ENCODE data around the gene CACNB4.
"Not testable (repeated sequence)": the region's sequence is repeated elsewhere in the genome, so short reads cannot be mapped to it uniquely, and the experiment has no call there.

CACNB4 gene

DNA sequence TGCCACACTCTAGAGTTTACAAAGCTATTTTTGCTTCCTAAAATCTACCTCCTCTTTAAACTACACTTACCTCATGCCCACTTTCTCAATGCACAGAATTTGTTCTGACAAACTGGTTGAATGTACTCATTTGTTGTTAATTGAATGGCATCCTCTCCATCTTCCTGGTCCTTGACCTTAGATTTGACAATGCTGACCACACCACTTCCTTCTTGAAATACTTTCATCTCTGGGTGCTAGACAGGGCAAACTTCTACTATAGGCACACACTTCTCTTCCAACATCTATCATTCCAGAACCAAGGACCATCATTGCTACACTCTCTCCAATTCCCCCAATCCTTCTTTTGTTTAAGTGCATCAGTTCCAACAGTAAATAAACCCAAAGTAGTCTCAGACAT, 292.9 kb downstream of the CACNB4 start:
- no peak overlapping the region for H3K27ac ChIP-seq
- DNase-seq (ENCODE audit: low read depth, low spot score), result no peak

DNA sequence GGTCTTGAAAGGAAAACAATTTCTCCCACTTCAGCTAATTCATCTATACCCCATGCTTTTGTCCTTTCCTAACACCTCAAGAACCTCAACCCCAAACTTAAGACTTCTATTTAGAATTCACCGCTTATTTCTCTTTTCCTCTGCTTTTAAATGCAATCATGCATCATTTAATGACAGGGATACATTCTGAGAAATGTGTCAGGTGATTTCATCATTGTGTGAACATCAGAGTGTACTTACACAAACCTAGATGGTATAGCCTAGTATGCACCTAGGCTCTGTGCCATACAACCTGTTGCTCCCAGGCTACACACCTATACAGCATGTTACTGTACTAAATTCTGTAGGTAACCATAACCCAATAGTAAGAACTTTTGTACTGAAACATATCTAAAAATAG, 293.5 kb downstream of the CACNB4 start:
- no peak overlapping the region for H3K27ac ChIP-seq
- no peak for DNase-seq (ENCODE audit: low read depth, low spot score)

DNA sequence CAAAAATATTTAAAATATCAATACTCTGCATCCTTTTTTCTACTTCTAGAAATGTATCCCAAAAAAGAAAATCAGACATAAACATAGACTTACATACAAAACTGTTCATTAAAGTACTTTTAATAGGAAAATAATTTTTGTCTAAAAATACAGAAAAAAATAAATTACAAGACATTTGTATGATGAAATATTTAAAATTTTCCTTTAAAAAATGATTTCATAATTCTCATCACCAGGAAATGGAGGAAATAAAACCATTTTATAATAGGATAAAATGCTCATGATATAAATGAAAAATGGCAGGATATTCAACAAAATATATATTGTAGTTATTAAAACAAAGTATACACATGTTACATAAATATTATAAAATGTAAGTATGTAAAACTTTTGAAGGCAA, 295.0 kb downstream of the CACNB4 start:
- no peak for DNase-seq (ENCODE audit: low read depth, low spot score)
- H3K27ac ChIP-seq, result no peak overlapping the region

DNA sequence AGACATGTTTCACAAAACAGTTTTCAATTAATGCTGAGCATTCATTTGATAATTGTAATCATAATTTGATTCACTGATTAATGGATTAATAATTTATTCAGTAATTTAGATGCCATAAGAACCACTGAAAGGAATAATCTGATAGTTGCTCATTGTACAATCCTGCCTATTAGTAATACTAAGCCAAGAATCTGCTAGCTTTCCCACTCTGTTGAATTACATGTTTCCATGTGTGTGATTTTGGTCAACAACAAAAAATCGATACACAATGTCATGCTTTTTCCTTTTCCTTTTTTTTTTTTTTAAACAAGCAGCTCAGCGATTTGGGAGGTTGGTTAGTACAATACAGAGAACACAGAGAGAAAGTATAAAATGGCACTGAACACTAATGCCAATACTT, 296.5 kb downstream of the CACNB4 start:
- no peak overlapping the region for H3K27ac ChIP-seq
- no peak for DNase-seq (ENCODE audit: low read depth, low spot score)

DNA sequence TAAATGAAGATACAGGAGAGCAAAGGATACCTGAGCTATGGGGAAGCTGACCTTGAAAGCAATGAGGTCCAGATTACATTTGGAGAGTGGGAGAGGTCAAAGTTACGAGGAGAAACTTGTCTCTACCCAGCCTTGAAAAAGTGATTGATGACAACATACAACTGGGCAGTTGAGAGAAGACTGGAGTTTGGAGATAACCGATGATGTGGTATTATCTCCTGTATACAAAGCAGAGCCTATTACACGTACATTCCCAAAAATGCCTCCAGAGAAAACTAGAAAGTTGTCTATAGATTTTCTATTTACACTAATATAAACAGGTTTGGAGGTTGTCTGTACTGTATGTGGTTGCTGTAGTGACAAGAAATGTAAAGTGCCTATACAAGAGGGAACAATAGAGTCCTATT, 299.0 kb downstream of the CACNB4 start:
- no peak overlapping the region for H3K27ac ChIP-seq
- no peak for DNase-seq (ENCODE audit: low read depth, low spot score)

DNA sequence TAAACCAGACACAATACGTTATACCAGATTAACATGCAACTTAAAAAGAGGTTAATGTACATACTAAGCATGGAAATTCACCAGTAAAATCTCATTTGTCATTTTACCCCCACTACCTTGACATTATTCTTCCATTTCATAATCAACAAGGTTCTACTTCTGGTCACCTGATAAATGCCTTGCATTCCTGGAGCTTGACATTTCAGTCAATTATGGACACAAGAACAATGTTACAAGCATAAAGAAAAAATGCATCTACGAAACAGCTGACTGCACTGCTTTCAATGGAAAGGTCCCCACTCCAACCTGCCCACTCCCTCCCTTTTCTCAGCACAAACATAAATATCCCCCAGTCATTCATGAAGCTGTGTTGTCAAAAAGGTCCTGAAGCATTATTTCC, 302.1 kb downstream of the CACNB4 start:
- no peak overlapping the region for H3K27ac ChIP-seq
- DNase-seq (ENCODE audit: low read depth, low spot score), result no peak

DNA sequence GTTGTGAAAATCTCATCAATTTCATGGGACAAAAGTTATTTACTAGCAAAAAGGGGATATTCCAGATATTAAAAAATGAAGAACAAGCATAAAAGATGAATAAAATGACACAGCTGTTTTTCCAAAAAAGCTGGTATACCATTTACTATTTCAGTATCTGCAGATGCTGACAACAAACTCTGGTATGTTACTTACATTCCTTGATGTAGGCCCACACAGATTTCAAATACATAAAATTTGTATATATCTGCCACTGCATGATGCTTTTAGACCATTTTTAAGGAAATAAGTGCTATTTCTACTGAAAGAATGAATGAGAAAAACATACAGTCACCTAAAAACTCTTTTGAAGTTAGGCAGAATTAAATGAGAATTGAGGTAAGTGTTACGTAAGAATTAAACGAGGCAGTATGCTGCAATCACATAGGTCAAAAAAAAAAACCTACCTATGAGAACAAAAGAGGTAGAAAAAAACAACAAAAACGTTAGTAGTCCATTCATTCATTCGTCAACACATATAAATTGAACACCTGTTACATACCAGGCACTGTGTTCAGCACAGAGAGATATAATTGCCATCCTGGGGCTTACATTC, 303.1 kb downstream of the CACNB4 start:
- no peak for DNase-seq (ENCODE audit: low read depth, low spot score)
- no peak overlapping the region for H3K27ac ChIP-seq

DNA sequence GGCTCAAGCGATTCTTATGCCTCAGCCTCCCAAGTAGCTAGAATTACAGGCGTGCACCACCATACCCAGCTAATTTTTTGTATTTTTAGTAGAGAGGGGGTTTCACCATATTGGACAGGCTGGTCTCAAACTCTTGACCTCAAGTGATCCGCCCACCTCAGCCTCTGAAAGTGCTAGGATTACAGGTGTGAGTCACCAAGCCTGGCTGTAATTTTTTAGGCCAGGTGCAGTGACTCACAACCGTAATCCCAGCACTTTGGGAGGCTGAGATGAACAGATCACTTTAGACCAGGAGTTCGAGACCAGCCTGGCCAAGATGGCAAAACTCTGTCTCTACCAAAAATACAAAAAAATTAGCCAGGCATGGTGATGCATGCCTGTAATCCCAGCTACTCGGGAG, 304.4 kb downstream of the CACNB4 start:
- DNase-seq (ENCODE audit: low read depth, low spot score); H3K27ac ChIP-seq: not testable (repeated sequence)

DNA sequence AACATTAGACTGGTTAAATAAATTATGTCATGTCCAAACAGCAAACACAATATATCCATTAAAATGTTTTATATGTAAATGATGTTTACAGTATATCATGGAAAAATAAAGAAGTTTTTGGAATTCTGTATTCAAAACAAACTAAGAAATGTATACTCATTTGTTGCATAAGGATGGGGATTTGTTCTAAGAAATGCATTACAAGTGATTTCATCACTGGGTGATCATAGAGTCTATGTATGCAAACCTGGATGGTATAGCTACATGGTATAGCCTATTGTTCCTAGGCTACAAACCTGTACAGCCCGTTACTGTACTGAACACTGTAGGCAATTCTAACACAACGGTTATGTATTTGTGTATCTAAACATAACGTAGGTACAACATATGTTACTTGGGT, 305.7 kb downstream of the CACNB4 start:
- no peak for DNase-seq (ENCODE audit: low read depth, low spot score)
- no peak overlapping the region for H3K27ac ChIP-seq

DNA sequence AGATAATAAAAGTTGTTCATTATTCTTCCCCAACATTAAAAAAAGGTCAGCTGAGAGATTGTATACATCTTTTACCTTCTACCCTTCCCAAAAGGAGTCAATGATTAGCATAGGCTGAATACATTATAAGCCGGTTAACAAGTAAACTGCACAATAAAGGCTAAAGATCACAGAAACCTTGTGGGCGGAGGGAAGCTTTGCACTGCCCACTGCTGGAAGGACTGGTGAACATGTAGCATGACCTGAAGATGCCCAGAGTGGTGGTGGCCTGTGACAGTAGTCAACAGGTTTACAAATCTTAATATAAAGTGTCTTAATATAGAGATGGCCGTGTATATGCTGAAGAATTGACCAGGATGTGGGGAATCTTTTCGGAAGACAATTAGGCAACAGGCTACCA, 306.3 kb downstream of the CACNB4 start:
- H3K27ac ChIP-seq, result no peak overlapping the region
- no peak for DNase-seq (ENCODE audit: low read depth, low spot score)

DNA sequence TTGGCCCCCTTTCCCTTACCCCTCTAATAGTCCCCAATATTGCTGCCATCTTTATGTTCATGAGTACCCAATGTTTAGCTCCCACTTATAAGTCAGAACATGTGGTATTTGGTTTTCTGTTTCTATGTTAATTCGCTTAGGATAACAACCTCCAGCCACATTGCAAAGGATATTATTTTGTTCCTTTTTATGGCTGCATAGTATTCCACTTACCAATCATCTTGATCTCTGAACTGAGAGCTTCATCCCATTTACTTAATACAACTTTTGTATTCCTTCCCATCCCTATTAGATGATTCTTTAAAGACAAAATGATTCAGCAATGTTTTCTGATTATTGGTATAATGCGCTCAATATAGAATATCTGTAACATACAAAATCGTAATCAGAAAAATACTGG, 307.3 kb downstream of the CACNB4 start:
- no peak for DNase-seq (ENCODE audit: low read depth, low spot score)
- no peak overlapping the region for H3K27ac ChIP-seq

DNA sequence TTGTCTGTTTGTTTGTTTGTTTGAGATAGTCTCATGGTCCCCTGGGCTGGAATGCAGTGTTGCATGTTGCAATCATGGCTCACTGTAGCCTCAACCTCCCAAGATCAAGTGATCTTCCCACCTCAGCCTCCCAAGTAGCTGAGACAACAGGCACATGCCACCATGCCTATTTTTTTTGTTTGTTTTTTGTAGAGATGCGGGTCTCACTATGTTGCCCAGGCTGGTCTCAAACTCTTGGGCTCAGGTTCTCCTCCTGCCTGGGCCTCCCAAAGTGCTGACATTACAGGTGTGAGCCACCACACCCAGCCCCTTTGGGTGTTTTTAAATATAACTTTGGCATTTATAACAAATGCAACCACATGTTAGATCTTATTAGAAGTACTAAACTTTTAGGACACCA, 308.2 kb downstream of the CACNB4 start:
- DNase-seq (ENCODE audit: low read depth, low spot score), result no peak
- no peak overlapping the region for H3K27ac ChIP-seq

DNA sequence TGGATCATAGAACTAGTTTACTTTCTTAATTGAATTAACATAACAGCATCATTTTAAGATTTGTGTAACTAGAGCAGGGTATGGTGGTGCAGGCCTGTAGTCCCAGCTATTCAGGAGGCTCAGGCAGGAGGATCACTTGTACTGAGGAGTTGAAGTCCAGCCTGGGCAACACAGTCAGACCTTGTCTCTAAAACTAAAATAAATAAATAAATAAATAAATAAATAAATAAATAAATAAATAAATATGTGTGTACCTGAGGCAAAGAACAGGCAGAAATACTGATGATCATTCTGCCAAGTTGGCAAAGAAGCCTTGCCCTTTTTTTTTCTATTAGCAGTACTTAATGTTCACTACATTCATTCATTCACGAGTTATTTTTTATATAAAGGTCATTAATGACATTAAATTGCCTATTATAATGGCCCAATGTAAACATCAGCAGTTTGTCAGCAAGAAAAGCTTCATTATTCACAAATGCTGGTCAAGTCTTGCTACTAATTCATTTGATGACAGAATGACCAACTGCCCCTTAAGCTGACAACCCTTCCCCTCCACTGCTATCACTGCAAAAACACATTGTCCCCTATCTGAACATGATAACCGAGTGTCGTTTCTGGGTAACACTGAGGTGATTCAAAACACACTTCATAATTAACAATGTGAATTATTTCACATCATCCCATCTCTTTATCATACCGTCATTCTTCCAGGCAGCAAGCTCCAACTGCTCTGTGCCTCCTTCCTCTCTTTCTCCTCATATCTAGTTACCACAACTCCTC, 309.6 kb downstream of the CACNB4 start:
- H3K27ac ChIP-seq, result no peak overlapping the region
- no peak for DNase-seq (ENCODE audit: low read depth, low spot score)

DNA sequence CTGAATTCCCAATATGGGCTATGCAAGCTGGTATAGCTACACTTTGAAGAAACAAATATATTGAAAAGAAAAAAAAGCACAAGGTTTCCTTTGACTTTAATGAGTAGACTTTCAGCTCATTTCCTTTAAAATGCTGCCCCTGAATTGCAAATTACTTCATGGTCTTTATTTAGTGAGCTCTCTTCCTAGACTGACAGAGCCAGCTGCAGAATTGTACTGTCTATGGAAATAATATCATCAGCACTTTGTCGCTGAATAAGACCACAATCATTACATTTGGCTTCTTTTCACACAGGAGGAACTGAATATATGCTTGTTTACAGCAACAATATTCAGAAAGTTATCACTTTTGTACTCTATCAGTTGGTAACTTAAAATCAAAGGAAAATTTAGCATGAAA, 312.4 kb downstream of the CACNB4 start:
- H3K27ac ChIP-seq, result no peak overlapping the region
- DNase-seq (ENCODE audit: low read depth, low spot score), result no peak

DNA sequence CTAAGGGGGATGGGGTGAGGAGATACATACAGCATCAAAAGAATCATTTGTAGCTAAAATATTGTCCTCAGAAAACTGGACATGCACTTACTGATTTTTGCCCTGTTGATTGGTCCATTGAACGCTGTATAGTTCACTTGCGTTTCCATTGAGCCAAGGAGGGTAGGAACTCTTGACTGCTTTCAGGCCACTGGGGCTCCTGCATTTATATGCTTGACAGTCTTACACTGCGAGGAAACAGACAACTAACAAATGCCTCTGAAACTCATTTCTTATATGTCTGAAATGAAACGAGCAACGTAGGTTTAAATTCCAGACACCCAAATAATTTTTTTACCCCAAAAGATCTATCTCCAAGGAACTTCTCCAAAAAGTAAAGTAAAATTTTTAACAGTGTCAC, 312.8 kb downstream of the CACNB4 start:
- no peak overlapping the region for H3K27ac ChIP-seq
- no peak for DNase-seq (ENCODE audit: low read depth, low spot score)

DNA sequence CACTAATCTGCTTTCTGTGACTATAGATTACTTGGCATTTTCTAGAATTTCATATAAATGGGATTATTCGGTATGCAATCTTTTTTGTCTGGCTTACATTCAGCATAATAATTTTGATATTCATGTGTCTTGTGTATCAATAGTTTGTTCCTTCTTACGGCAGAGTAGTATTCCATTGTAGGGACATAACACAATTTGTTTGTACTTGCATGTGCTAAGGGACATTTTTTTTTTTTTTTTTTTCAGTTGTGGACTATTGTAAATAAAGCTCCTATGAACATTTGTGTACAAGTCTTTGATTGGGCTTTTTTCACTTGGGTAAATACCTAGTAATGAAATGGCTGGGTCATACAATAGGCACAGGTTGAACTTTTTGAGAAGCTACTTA, 315.7 kb downstream of the CACNB4 start:
- DNase-seq (ENCODE audit: low read depth, low spot score), result no peak
- no peak overlapping the region for H3K27ac ChIP-seq
